MCF 10A (cell line): ENCODE measurements around the gene GGCX. TPM values are rescaled to one million over a fixed set of nuclear protein-coding genes. Genes with fewer than 3 reads are reported as not detected.

ENCODE experiments used
- BruUV-seq: library from RNA; stranded (reverse); fragments of 400-500 nt; replicated peaks from 2 replicates; lab custom pipeline; 2021; lab: Mats Ljungman, UMichigan
- CTCF ChIA-PET: fragments of 300-600 bp; sonication (Branson Sonifier 250); formaldehyde crosslinking; extraction: SDS; loops from one replicate; lab custom pipeline; 2021; ENCODE audit warnings: antibody characterized with exemption, inconsistent platforms; lab: Yijun Ruan, JAX
- POLR2A ChIA-PET: fragments of 300-600, 350-650 bp; sonication (Branson Sonifier 250); formaldehyde crosslinking; extraction: SDS; loops from one replicate; lab custom pipeline; 2020; ENCODE audit warnings: antibody characterized with exemption, inconsistent platforms; lab: Yijun Ruan, JAX
- DNase-seq: peaks from one replicate; pipeline ENCODE4 v3.0.0-alpha.2; 2018; ENCODE audit not compliant: unreplicated experiment
- H3K27ac Mint-ChIP-seq: one replicate; pipeline ENCODE4 v1.8.0; 2022; ENCODE audit warnings: mild to moderate bottlenecking, low read depth, mixed read lengths; ENCODE audit not compliant: unreplicated experiment
- H3K27me3 Mint-ChIP-seq: one replicate; pipeline ENCODE4 v1.8.0; 2022; ENCODE audit warnings: mixed read lengths; ENCODE audit not compliant: insufficient read depth, unreplicated experiment
- H3K36me3 Mint-ChIP-seq: one replicate; pipeline ENCODE4 v1.8.0; 2022; ENCODE audit warnings: mild to moderate bottlenecking, moderate library complexity, mixed read lengths; ENCODE audit not compliant: insufficient read depth, unreplicated experiment
- H3K4me1 Mint-ChIP-seq: one replicate; pipeline ENCODE4 v1.8.0; 2022; ENCODE audit warnings: mixed read lengths; ENCODE audit not compliant: insufficient read depth, unreplicated experiment
- H3K4me3 Mint-ChIP-seq: one replicate; pipeline ENCODE4 v1.8.0; 2022; ENCODE audit warnings: mild to moderate bottlenecking, moderate library complexity, mixed read lengths; ENCODE audit not compliant: unreplicated experiment
- H3K9me3 Mint-ChIP-seq: one replicate; pipeline ENCODE4 v1.8.0; 2022; ENCODE audit warnings: mixed read lengths; ENCODE audit not compliant: unreplicated experiment
- CTCF ChIP-seq: fragments of 200-600 bp; IDR thresholded peaks from one replicate; pipeline ENCODE4 v1.8.0; 2022; ENCODE audit warnings: antibody characterized with exemption, mild to moderate bottlenecking; ENCODE audit not compliant: unreplicated experiment
- intact Hi-C: fragments of 100-400 bp; cut with micrococcal nuclease; formaldehyde crosslinking; loops from 2 replicates; pipeline ENCODE4 v1.14.1; 2022
- total RNA-seq: library from RNA; stranded (reverse); gene quantifications from 2 replicates; pipeline ENCODE4 v1.2.3, GENCODE V29; 2022

Gene GGCX
- total RNA-seq, 1 experiment from 2014 or later = 49.1 TPM

- peak overlapping the region; percentile 96 for H3K27ac Mint-ChIP-seq
- peak; percentile 38 for DNase-seq
- peaks cover 40% of the 10 kb centered on the region for H3K36me3 Mint-ChIP-seq
- peak overlapping the region; percentile 98 for H3K4me3 Mint-ChIP-seq
- H3K4me1 Mint-ChIP-seq = peaks cover 46% of the 10 kb centered on the region
- ChIA-PET CTCF (interaction anchor here (1.0 to 3.3 kb wide), 12 partner anchors 14 to 211 kb away, joined by 3 to 28 read pairs (median 5); partner anchors contain the start of genes SH2D6 and TGOLN2), POLR2A (interaction anchor here (0.6 to 18.1 kb wide), 27 partner anchors 9 to 568 kb away, joined by 3 to 376 read pairs (median 8); partner anchors contain the start of genes C2orf68, ELMOD3, GGCX and POLR1A)
- TF ChIP-seq CTCF = no peak
- intact Hi-C loops = no loop called here
- H3K9me3 Mint-ChIP-seq = no peaks in the 10 kb centered on the region
- H3K27me3 Mint-ChIP-seq = no peaks in the 10 kb centered on the region
- BruUV-seq = no TSS peak
Observed at GRCh38 chr2:85537600-85538506, 23.4 kb downstream of the GGCX start.

- no TSS peak for BruUV-seq
- ChIA-PET POLR2A (interaction anchor here (0.6 to 18.1 kb wide), 12 partner anchors 10 to 344 kb away, joined by 3 to 376 read pairs (median 11); partner anchors contain the start of genes RNF181 and SH2D6), CTCF (interaction anchor here (0.6 to 3.3 kb wide), 7 partner anchors 14 to 1072 kb away, joined by 3 to 28 read pairs (median 3); partner anchors contain the start of gene SH2D6)
- Mint-ChIP-seq H3K27me3 (no peaks in the 10 kb centered on the region), H3K4me1 (peaks cover 32% of the 10 kb centered on the region), H3K36me3 (peaks cover 26% of the 10 kb centered on the region), H3K4me3 (no peak overlapping the region), H3K27ac (no peak overlapping the region), H3K9me3 (no peaks in the 10 kb centered on the region)
- TF ChIP-seq CTCF = no peak
- intact Hi-C loops = no loop called here
- peak; percentile 14 for DNase-seq
Observed at GRCh38 chr2:85536479-85536878, 24.8 kb downstream of the GGCX start.

- Mint-ChIP-seq H3K27me3 (no peaks in the 10 kb centered on the region), H3K9me3 (no peaks in the 10 kb centered on the region), H3K36me3 (peaks cover 10% of the 10 kb centered on the region), H3K4me1 (peaks cover 30% of the 10 kb centered on the region), H3K27ac (no peak overlapping the region), H3K4me3 (no peak overlapping the region)
- ChIA-PET POLR2A (interaction anchor here (0.6 to 18.1 kb wide), 6 partner anchors 10 to 97 kb away, joined by 3 to 376 read pairs (median 3); partner anchors contain the start of gene RNF181), CTCF (interaction anchor here (0.6 to 1.6 kb wide), 5 partner anchors 18 to 172 kb away, joined by 3 to 6 read pairs (median 3); no protein-coding TSS in a partner anchor)
- TF ChIP-seq CTCF = no peak
- no peak for DNase-seq
- intact Hi-C loops = no loop called here
- BruUV-seq = no TSS peak
Observed at GRCh38 chr2:85534881-85535280, 26.4 kb downstream of the GGCX start.

- CTCF ChIA-PET = interaction anchor here (0.7 to 1.6 kb wide), 2 partner anchors 114 to 126 kb away, joined by 3 to 6 read pairs; no protein-coding TSS in a partner anchor
- POLR2A ChIA-PET = interaction anchor here (1.2 to 18.1 kb wide), 4 partner anchors 11 to 65 kb away, joined by 3 to 376 read pairs (median 4); partner anchors contain the start of gene RNF181
- BruUV-seq = no TSS peak
Observed at GRCh38 chr2:85534099-85534498, 27.2 kb downstream of the GGCX start.

More at GRCh38 chr2:85534099-85534498, 27.2 kb downstream of the GGCX start:
- Mint-ChIP-seq H3K4me1 (peaks cover 30% of the 10 kb centered on the region), H3K27ac (no peak overlapping the region), H3K9me3 (no peaks in the 10 kb centered on the region), H3K4me3 (no peak overlapping the region), H3K36me3 (peaks cover 5% of the 10 kb centered on the region), H3K27me3 (no peaks in the 10 kb centered on the region)
- intact Hi-C loops = no loop called here
- TF ChIP-seq CTCF = no peak
- DNase-seq = no peak
